Erythroblast (primary cell): ENCODE results near the gene COMMD3.

Source experiments
- GATA1 ChIP-seq: IDR thresholded peaks from 2 replicates; pipeline ENCODE4 v1.6.1; 2011; ENCODE audit warnings: low read depth, mild to moderate bottlenecking, control low read depth, low read length, moderate library complexity
- POLR2A ChIP-seq: IDR thresholded peaks from 2 replicates; pipeline ENCODE4 v1.6.1; 2011; ENCODE audit warnings: mild to moderate bottlenecking, low read length

- TF ChIP-seq POLR2A (no peak), GATA1 (no peak)
Measured at GRCh38 chr10:22329150-22329549, 13.0 kb downstream of the COMMD3 start.
